Measurements from ENCODE around the gene SWI5. TPM values are rescaled to one million over a fixed set of nuclear protein-coding genes. Genes with fewer than 3 reads are reported as not detected.

SWI5 gene
- total and polyA plus RNA-seq, 9 of the 15 experiments (the other 6 are each of a cell fraction or from before 2014, with no cell fraction given), result 62.8 to 133 (median 95.9) TPM

DNA sequence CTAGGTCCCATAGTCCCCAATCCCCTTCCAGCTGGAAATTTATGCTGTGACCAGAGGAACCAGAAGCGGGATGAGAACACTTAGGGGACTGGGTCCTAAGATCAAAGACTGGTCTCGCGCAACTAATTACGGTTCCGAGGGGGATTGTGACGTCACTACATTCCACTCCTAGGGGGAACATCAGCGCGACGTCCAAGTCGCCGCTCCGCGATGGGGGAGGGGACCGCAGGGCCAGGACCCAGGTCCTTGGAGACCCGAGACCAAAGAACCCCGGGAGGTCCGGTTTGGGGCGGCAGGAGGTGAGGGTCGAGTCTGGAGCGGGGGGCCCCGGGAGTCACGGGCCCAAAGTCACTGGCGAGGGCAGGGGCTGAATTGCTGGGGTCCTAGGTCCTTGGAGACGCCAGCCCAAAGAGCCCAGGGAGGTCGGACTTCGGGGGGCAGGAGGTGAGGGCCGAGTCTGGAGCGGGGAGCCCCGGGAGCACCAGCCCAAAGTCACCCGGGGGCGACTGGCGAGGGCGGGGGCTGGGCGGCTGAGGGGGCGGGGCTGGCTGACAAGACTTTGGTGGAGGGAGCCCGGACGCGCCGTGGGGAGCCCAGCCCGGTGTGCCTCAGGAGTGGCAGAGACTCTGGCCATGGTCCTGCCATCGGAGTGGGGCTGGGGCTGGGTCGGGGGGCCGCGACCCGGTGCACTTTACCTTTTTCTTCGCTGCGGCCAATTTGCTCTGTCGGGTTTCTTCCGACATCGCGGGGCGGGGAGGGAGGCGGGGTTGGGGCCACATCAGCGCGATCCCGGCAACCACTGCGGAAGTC is 673 bp upstream of the SWI5 start, which contains the start of gene GOLGA2 (continued):
- TF ChIP-seq, protein P1, sequence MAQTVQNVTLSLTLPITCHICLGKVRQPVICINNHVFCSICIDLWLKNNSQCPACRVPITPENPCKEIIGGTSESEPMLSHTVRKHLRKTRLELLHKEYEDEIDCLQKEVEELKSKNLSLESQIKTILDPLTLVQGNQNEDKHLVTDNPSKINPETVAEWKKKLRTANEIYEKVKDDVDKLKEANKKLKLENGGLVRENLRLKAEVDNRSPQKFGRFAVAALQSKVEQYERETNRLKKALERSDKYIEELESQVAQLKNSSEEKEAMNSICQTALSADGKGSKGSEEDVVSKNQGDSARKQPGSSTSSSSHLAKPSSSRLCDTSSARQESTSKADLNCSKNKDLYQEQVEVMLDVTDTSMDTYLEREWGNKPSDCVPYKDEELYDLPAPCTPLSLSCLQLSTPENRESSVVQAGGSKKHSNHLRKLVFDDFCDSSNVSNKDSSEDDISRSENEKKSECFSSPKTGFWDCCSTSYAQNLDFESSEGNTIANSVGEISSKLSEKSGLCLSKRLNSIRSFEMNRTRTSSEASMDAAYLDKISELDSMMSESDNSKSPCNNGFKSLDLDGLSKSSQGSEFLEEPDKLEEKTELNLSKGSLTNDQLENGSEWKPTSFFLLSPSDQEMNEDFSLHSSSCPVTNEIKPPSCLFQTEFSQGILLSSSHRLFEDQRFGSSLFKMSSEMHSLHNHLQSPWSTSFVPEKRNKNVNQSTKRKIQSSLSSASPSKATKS (CRISPR knock-in tag; IDR thresholded peaks at IDR 0.05), result no peak
- TF ChIP-seq, protein P2, sequence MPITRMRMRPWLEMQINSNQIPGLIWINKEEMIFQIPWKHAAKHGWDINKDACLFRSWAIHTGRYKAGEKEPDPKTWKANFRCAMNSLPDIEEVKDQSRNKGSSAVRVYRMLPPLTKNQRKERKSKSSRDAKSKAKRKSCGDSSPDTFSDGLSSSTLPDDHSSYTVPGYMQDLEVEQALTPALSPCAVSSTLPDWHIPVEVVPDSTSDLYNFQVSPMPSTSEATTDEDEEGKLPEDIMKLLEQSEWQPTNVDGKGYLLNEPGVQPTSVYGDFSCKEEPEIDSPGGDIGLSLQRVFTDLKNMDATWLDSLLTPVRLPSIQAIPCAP (CRISPR knock-in tag; IDR thresholded peaks at IDR 0.05; ENCODE audit: borderline replicate concordance), result no peak
- no peak; the same call in none of the 2 replicates for TF ChIP-seq ZNF57 (CRISPR knock-in tag; IDR thresholded peaks at IDR 0.05)
- no peak for TF ChIP-seq ZNF174 (CRISPR knock-in tag; IDR thresholded peaks at IDR 0.05)
- TF ChIP-seq RHOXF2B (CRISPR knock-in tag; conservative IDR thresholded peaks at IDR 0.05), result peak; percentile 64
- TF ChIP-seq KHSRP (IDR thresholded peaks at IDR 0.05), result no peak
- no peak for TF ChIP-seq BRF1 (IDR thresholded peaks at IDR 0.05; ENCODE audit: borderline replicate concordance, extremely low read depth, insufficient read length)
- peak; percentile 16 for TF ChIP-seq RBM22 (IDR thresholded peaks at IDR 0.05; ENCODE audit: low read depth, low read length, poor library complexity, severe bottlenecking)
- TF ChIP-seq ZNF668 (CRISPR knock-in tag; IDR thresholded peaks at IDR 0.05), result no peak
- no peak for TF ChIP-seq KLF16 (IDR thresholded peaks at IDR 0.05)
- TF ChIP-seq ZNF589 (CRISPR knock-in tag; IDR thresholded peaks at IDR 0.05; ENCODE audit: low read depth), result no peak
- no peak for TF ChIP-seq HDAC1 (IDR thresholded peaks at IDR 0.05)
- TF ChIP-seq SIX5 (IDR thresholded peaks at IDR 0.05; ENCODE audit: borderline replicate concordance in 1 of 2, insufficient read depth in 1 of 2, low read depth in 1 of 2, low read length in 2 of 2), result no peak
- TF ChIP-seq CCNT2 (IDR thresholded peaks at IDR 0.05; ENCODE audit: borderline replicate concordance, extremely low read depth, insufficient read length, low read depth, low read length), result no peak
- TF ChIP-seq ZNF311 (CRISPR knock-in tag; IDR thresholded peaks at IDR 0.05), result no peak
- TF ChIP-seq CHD1 (IDR thresholded peaks at IDR 0.05; ENCODE audit: low read length), result peak; percentile 95
- no peak for TF ChIP-seq ZNF644 (tag; IDR thresholded peaks at IDR 0.05; ENCODE audit: low read depth)
- peak; percentile 82; the same call in 1 of the 2 replicates for TF ChIP-seq PHF8 (IDR thresholded peaks at IDR 0.05; ENCODE audit: borderline replicate concordance, low read length)
- no peak for TF ChIP-seq L3MBTL2 (IDR thresholded peaks at IDR 0.05)
- no peak for TF ChIP-seq NR2C1 (IDR thresholded peaks at IDR 0.05)
- no peak for TF ChIP-seq NR2C1 (tag; IDR thresholded peaks at IDR 0.05)
- TF ChIP-seq HIVEP1 (CRISPR knock-in tag; IDR thresholded peaks at IDR 0.05), result 0 out of 2 replicates have a peak, but pooled peaks have one; percentile 32
- no peak for TF ChIP-seq KDM5B (IDR thresholded peaks at IDR 0.05; ENCODE audit: insufficient replicate concordance, low read depth, low read length)
- no peak for TF ChIP-seq FOXK1 (CRISPR knock-in tag; IDR thresholded peaks at IDR 0.05; ENCODE audit: borderline replicate concordance)
- TF ChIP-seq GATA2 (CRISPR knock-in tag; IDR thresholded peaks at IDR 0.05), result no peak
- 0 out of 2 replicates have a peak, but pooled peaks have one; percentile 40 for TF ChIP-seq ZNF76 (CRISPR knock-in tag; IDR thresholded peaks at IDR 0.05; ENCODE audit: borderline replicate concordance)
- TF ChIP-seq NRF1 (conservative IDR thresholded peaks at IDR 0.05 in 1 of 2, IDR thresholded peaks at IDR 0.05 in 1 of 2), result no peak
